ENCODE measurements around the gene MCRIP2.
A peak's percentile ranks its signal among the peaks of the same experiment; 100 is the strongest.

The MCRIP2 gene

DNA sequence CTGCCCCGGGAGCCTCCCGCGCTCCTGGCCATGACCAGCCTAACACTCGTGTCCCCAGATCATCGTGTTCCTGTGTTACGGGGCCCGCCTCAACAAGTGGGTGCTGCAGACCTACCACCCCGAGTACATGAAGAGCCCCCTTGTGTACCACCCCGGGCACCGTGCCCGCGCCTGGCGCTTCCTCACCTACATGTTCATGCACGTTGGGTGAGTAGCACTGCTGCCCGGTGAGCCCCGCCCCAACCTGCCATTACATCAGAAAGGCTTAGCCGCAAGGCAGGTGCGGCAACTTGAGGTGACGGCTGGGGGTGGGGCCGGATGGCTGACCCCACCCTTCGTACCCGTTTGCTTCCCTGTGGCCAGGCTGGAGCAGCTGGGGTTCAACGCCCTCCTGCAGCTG is 35.3 kb downstream of the MCRIP2 start:
- Mint-ChIP-seq H3K27me3 (peaks cover 1% of the 10 kb centered on the region), H3K36me3 (no peaks in the 10 kb centered on the region), H3K27ac (no peak overlapping the region), H3K4me3 (peak overlapping the region; percentile 11), H3K9me3 (no peaks in the 10 kb centered on the region), H3K4me1 (peaks cover 19% of the 10 kb centered on the region)

DNA sequence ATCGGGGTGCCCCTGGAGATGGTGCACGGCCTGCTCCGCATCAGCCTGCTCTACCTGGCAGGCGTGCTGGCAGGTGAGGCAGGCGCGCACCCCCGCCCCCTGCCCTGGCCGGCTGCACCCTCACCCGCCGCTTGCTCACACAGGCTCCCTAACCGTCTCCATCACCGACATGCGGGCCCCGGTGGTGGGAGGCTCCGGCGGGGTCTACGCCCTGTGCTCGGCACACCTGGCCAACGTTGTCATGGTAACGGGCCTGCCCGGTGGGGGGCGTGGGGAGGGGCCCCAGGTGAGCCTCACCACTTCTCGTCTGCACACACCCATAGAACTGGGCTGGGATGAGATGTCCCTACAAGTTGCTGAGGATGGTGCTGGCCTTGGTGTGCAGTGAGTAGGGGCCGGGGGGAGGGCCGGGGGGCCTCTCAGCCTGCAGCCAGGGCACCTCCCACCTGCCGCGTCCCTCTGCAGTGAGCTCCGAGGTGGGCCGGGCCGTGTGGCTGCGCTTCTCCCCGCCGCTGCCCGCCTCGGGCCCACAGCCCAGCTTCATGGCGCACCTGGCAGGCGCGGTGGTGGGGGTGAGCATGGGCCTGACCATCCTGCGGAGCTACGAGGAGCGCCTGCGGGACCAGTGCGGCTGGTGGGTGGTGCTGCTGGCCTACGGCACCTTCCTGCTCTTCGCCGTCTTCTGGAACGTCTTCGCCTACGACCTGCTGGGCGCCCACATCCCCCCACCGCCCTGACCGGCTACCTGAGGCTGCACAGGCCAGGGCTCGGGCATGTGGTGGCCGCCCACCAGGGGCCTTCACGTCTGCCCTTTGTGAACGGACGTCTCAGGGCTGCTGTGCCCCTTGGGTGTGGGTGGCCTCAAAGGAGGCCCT is 35.9 kb downstream of the MCRIP2 start:
- Mint-ChIP-seq H3K27ac (no peak overlapping the region), H3K4me3 (no peak overlapping the region), H3K36me3 (peaks cover 2% of the 10 kb centered on the region), H3K4me1 (peaks cover 23% of the 10 kb centered on the region), H3K9me3 (no peaks in the 10 kb centered on the region), H3K27me3 (peaks cover 1% of the 10 kb centered on the region)

DNA sequence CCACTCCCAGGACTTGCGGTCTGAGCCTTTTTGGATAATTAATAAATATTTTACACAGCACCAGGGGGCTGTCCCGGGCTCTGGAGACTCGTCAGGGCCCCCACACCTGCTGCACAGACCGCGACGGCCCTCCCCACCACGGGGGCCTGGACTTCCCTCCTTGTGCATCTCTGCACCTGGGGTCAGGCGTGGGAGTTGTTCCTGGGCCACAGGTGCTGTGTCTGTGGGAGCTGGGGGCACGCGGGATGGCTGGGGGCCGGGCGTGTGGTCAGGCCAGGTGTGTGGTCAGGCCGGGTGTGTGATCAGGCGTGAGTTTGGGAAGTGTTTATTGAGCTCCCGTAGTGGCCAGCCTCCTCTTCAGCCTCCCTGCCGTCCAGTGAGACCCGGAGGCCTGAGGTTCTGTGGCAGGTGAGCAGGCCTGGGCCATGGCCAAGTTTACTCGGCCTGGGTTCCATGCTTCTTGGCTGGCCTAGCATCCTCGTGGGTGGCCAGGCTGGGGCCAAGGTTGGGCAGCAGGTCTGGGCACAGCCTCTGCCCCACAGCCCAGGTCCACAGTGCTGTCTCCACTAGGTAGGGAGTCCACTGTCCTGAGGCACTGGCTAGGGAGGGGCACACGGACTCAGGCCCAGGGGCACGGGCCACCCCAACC is 36.7 kb downstream of the MCRIP2 start:
- Mint-ChIP-seq H3K4me1 (peaks cover 24% of the 10 kb centered on the region), H3K4me3 (no peak overlapping the region), H3K27ac (no peak overlapping the region), H3K36me3 (peaks cover 3% of the 10 kb centered on the region), H3K9me3 (no peaks in the 10 kb centered on the region), H3K27me3 (peaks cover 1% of the 10 kb centered on the region)

GRCh38 chr16:678858-679813 is 37.5 kb downstream of the MCRIP2 start:
- H3K4me3 Mint-ChIP-seq = peak overlapping the region; percentile 81
- H3K36me3 Mint-ChIP-seq = peaks cover 3% of the 10 kb centered on the region
- no peaks in the 10 kb centered on the region for H3K9me3 Mint-ChIP-seq
- H3K27ac Mint-ChIP-seq = peak overlapping the region; percentile 84
- H3K27me3 Mint-ChIP-seq = peaks cover 1% of the 10 kb centered on the region
- peaks cover 24% of the 10 kb centered on the region for H3K4me1 Mint-ChIP-seq

DNA sequence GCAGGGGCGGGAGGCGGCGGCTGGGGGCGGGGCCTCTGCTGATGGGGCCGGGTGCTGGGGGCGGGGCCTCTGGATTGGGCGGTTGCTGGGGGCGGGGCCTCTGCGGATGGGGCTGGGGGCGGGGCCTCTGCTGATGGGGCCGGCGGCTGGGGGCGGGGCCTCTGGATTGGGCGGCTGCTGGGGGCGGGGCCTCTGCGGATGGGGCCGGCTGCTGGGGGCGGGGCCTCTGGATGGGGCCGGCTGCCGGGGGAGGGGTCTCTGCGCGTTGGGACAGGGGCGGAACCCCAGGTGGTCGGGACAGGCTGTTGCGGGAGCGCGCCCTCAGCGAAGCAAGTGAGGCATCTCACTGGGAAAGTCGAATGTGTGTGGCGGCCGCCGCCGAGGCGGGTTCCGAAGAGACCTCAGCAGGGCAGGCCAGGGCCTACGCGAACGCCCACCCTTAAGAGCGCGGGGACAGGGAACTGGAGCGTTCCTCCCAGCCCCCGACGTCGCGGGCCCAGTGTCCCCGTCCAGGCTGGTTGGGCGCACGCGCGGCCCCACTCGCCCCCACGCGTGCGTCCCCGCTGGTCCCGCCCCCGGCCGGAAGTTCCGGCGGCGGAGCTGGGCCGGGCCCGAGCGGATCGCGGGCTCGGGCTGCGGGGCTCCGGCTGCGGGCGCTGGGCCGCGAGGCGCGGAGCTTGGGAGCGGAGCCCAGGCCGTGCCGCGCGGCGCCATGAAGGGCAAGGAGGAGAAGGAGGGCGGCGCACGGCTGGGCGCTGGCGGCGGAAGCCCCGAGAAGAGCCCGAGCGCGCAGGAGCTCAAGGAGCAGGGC is 38.4 kb downstream of the MCRIP2 start, which contains the start of gene STUB1:
STUB1 (plus strand) TSS at position 597 of the 811 bp plus-strand sequence; CDS start at position 713, 116 bp downstream.
- peaks cover 24% of the 10 kb centered on the region for H3K4me1 Mint-ChIP-seq
- H3K4me3 Mint-ChIP-seq = peak within 1 kb of the TSS; percentile 86
- peak within 1 kb of the TSS; percentile 84 for H3K27ac Mint-ChIP-seq
- H3K27me3 Mint-ChIP-seq = peaks cover 1% of the 10 kb centered on the region
- H3K9me3 Mint-ChIP-seq = no peaks in the 10 kb centered on the region
- H3K36me3 Mint-ChIP-seq = peaks cover 3% of the 10 kb centered on the region

DNA sequence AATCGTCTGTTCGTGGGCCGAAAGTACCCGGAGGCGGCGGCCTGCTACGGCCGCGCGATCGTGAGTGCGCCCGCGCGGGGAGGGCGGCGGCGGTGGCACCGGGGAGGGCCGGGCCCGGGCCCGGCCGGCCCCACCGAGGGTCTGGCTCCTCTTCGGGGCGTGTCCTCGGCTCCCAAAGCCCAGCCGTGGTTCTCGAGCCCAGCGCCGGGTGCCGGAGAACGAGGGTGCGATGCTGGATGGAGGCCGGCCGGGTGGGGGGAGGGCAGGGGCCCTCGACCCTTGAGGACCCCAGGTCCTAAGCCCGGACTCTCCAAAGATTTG is 39.0 kb downstream of the MCRIP2 start:
- peaks cover 3% of the 10 kb centered on the region for H3K36me3 Mint-ChIP-seq
- H3K27ac Mint-ChIP-seq = no peak overlapping the region
- no peaks in the 10 kb centered on the region for H3K9me3 Mint-ChIP-seq
- peak overlapping the region; percentile 83 for H3K4me3 Mint-ChIP-seq
- H3K4me1 Mint-ChIP-seq = peaks cover 24% of the 10 kb centered on the region
- peaks cover 1% of the 10 kb centered on the region for H3K27me3 Mint-ChIP-seq

DNA sequence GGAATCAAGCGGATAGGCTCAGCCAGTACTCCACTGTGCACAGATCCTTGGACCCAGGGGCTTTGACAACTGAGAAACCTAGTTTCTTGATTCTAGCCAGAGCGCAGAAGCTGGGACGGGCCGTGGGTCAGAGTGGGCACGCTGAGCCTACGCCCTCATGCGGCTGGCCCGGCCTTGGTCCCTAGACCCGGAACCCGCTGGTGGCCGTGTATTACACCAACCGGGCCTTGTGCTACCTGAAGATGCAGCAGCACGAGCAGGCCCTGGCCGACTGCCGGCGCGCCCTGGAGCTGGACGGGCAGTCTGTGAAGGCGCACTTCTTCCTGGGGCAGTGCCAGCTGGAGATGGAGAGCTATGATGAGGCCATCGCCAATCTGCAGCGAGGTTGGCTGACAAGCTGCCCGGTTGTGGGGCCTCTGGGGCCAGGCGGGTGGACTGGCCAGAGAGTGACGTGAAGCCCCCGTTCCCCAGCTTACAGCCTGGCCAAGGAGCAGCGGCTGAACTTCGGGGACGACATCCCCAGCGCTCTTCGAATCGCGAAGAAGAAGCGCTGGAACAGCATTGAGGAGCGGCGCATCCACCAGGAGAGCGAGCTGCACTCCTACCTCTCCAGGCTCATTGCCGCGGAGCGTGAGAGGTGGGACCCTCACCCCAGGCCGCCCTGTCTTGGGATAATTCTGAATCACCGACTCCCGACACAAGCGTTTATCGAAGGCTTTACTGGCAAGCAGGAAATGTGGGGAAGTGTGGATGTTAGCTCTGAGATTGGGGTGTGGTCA is 39.5 kb downstream of the MCRIP2 start:
- peak overlapping the region; percentile 35 for H3K27ac Mint-ChIP-seq
- peaks cover 3% of the 10 kb centered on the region for H3K36me3 Mint-ChIP-seq
- H3K4me1 Mint-ChIP-seq = peaks cover 24% of the 10 kb centered on the region
- H3K9me3 Mint-ChIP-seq = no peaks in the 10 kb centered on the region
- H3K27me3 Mint-ChIP-seq = peaks cover 1% of the 10 kb centered on the region
- peak overlapping the region; percentile 83 for H3K4me3 Mint-ChIP-seq

DNA sequence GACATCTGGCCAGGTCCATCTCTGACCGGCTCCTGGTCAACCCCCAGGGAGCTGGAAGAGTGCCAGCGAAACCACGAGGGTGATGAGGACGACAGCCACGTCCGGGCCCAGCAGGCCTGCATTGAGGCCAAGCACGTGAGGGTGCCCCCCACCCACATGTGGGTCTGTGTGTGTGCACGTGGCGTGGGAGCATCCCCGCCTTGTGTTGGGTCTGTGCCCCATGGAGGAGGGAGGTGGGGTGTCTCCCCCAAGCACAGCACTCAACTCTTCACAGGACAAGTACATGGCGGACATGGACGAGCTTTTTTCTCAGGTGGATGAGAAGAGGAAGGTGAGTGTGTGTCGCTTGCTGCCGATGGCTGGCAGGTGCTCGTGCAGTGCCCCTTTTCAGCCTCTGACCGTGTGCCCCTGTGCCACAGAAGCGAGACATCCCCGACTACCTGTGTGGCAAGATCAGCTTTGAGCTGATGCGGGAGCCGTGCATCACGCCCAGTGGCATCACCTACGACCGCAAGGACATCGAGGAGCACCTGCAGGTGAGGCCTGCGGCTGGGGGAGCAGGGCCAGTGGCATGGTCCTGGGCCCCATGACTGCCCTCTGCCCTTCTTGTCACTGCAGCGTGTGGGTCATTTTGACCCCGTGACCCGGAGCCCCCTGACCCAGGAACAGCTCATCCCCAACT is 40.3 kb downstream of the MCRIP2 start:
- peak overlapping the region; percentile 83 for H3K4me3 Mint-ChIP-seq
- peak overlapping the region; percentile 35 for H3K27ac Mint-ChIP-seq
- no peaks in the 10 kb centered on the region for H3K27me3 Mint-ChIP-seq
- H3K9me3 Mint-ChIP-seq = no peaks in the 10 kb centered on the region
- peaks cover 3% of the 10 kb centered on the region for H3K36me3 Mint-ChIP-seq
- peaks cover 24% of the 10 kb centered on the region for H3K4me1 Mint-ChIP-seq

- H3K4me3 Mint-ChIP-seq = peak overlapping the region; percentile 83
- peaks cover 3% of the 10 kb centered on the region for H3K36me3 Mint-ChIP-seq
- peaks cover 24% of the 10 kb centered on the region for H3K4me1 Mint-ChIP-seq
- H3K27ac Mint-ChIP-seq = peak overlapping the region; percentile 92
- H3K9me3 Mint-ChIP-seq = no peaks in the 10 kb centered on the region
- no peaks in the 10 kb centered on the region for H3K27me3 Mint-ChIP-seq
Observed at GRCh38 chr16:682493-683395, 41.1 kb downstream of the MCRIP2 start.

- H3K4me1 Mint-ChIP-seq = peaks cover 24% of the 10 kb centered on the region
- peak overlapping the region; percentile 62 for H3K27ac Mint-ChIP-seq
- no peaks in the 10 kb centered on the region for H3K27me3 Mint-ChIP-seq
Observed at GRCh38 chr16:683396-684070, 41.9 kb downstream of the MCRIP2 start.

DNA sequence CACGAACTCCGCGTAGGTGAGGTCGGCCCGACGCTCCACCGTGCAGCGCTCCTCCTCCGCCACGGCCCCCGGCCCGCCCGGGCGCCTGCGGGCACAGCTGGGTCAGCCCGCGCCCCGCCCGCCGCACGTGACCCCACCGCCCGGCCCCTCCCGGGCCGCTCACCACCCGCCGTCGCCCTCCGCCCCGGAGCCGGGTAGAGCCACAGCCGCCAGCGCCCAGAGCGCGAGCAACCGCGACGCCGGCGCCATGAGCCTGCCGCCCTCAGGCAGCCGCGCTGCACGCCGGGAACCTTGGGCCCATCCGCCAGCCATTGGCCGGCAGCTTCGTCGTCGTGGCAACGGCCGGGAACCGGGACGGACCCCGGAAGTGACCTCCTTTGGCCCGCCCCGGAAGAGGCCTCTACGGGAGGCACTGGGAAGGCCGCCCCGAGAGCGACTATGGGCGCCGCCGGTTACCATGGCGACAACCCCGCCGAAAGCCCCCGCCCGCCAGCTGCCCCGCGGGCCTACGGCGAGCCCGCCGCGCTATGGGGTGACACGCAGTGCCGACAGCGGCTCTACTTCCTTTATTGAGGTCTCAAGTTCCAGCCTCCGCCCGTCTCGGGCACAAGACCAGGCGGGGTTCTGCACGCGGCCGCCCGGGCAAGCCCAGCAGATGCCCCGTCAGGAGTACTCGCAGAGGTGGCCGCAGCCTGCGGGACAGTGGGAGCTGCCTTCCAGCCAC is 42.6 kb downstream of the MCRIP2 start, which contains the start of gene JMJD8:
JMJD8 (minus strand) TSS at position 264 of the 724 bp plus-strand sequence; CDS start at position 249, 15 bp downstream.
- H3K36me3 Mint-ChIP-seq = peaks cover 3% of the 10 kb centered on the region
- H3K9me3 Mint-ChIP-seq = no peaks in the 10 kb centered on the region
- H3K27me3 Mint-ChIP-seq = no peaks in the 10 kb centered on the region
- peak within 1 kb of the TSS; percentile 62 for H3K27ac Mint-ChIP-seq
- peak within 1 kb of the TSS; percentile 83 for H3K4me3 Mint-ChIP-seq
- H3K4me1 Mint-ChIP-seq = peaks cover 20% of the 10 kb centered on the region

More at GRCh38 chr16:683396-684070, 41.9 kb downstream of the MCRIP2 start:
- Mint-ChIP-seq H3K9me3 (no peaks in the 10 kb centered on the region), H3K36me3 (peaks cover 3% of the 10 kb centered on the region), H3K4me3 (peak overlapping the region; percentile 83)
